Medulla oblongata (tissue), 1 donor: ENCODE data around the gene HPCAL1.
"Not testable (repeated sequence)": the region's sequence is repeated elsewhere in the genome, so short reads cannot be mapped to it uniquely, and the experiment has no call there.

ENCODE experiments used
- DNase-seq: peaks from one replicate; pipeline ENCODE4 v3.0.0-alpha.2; 2015; ENCODE audit errors: extremely low spot score

The HPCAL1 gene

DNA sequence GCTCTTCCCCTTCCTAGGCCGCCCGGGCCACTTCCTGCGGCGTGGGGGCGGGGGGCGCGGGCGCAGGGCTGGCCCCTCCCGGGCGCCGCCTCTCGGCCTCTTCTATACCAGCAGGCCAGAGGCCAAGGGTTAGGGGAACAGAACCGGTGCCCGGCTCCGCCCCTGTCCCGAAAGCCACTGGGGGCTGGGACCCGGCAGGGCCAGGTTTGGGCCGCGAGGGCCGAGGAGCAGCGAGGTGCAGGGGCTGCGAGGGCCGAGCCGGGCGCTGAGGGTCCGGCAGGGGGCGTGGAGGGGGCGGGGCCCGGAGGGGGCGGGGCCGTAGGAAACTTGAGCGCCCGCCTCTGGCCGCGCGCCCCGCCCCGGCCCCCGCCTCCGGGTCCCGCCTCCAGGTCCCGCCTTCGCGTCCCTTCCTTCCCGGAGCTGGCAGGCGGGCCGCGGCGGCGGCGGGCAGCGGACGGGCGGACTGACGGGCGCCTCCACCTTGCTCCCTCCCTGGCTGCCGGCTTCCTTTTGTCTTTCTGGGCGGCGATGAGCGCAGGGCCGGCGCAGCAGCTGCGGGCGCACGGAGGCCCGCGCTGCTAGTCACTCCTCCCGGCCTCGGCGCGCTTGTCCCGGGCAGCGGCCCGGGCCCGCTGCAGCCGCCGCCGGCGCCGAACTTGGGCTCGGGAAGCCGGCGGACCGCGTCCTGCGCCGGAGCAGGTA lies at the start of gene HPCAL1:
Gene HPCAL1, plus strand, starts transcription at position 426 of the 702 bp plus-strand sequence. CDS start 116,854 bp downstream, outside the sequence.
- peak; percentile 91 for DNase-seq

- no peak for DNase-seq
Observed at GRCh38 chr2:10253596-10254372, 48.9 kb upstream of the HPCAL1 start.

GRCh38 chr2:10254373-10255188 lies 48.1 kb upstream of the HPCAL1 start:
- DNase-seq = no peak

- no peak for DNase-seq
Observed at GRCh38 chr2:10255189-10256030, 47.3 kb upstream of the HPCAL1 start.

DNA sequence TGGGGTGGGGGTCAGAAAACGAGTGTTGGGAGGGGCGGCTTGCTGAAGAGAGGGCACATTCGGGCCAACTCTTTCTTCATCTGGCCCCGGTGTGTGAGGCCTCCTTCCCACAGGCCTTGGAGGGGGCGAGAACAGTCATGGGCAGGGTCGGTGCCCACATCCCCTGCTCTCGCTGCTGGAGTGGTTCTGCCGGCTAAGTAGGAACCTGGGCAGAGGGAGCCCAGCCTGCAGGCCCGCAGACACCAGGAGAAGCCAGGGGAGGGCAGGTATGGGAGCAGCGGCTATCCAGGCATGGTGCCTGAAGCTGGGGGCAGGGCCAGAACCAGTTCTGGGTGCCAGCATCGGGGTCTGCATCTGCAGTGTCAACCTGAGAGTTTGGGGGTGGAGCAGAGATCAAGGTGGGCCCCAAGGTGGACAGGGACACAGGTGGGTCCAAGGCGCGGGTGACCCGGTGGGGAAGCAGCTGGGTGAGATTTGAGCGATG lies 46.6 kb upstream of the HPCAL1 start:
- no peak for DNase-seq

DNA sequence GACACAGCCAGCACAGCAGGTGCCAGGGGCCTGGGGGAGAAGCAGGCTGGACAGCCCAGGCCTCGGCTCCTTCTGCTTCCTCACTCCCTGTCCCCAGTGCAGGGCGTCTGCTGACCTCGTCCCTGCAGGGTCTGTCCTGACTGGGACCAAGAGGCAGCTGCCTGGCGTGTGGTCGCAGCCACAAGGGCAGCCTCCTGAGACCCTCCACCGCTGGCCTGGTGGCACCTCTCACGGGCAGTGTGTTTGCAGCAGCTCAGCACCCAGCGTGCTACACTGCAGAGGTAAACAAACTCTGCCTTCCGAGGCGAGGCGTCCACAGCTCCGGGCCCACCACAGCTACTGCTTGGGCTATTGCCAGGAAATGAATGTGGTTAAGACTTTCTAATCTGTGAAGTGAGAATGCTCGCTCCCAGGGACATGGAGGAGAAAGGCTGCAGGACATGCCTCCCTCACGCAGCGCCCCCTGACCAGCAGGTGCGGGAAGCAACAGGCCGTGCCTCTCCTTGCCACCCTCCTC lies 46.1 kb upstream of the HPCAL1 start:
- DNase-seq = no peak

DNA sequence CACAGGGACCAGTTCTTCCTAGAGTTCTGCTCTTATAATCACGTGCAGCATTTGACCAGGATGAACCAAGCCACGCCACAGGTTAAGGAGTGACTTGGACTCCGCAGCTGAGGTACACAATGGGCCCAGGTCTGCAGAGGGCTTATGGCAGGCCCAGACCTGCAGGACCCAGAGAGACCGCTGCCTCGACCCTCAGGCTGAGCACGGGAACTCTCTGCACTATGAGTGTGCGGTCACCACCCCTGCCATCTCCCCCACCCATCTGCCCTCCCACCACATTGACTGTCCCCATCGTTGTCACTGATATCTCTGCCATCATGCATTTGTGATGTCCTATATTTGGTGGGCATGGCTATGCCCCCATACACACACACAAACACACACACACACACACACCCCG lies 45.7 kb upstream of the HPCAL1 start:
- DNase-seq = no peak

DNA sequence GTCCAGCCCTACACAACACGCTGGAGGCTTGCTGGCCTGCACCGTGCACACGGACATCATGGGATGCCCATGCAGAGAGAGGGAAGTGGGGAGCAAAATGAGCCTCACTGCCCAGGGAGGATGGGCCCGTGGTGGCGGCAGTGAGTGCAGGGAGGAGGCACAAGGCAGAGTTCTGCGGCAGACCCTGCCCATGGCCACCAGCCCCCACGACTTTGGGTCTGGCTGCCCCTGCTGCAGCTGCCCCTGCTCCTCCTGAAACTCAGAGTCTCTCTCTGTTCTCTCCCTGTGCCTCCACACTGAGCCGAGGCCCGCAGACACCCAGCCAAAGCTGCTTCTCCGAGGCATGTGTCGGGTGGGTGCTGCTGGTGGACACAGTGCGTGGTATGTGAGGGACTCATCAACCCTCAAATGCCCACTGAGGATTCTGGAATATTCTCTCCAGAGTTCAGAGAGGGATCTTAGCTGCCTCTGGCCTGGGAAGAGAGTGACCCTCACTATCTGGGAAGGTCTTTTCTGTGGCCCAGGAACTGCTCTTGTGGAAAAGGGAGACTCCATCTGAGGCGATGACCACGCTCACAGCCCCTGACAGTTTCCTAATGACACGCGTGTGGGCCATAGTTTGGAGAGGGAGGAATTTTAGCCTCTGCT lies 45.1 kb upstream of the HPCAL1 start:
- DNase-seq = no peak

DNA sequence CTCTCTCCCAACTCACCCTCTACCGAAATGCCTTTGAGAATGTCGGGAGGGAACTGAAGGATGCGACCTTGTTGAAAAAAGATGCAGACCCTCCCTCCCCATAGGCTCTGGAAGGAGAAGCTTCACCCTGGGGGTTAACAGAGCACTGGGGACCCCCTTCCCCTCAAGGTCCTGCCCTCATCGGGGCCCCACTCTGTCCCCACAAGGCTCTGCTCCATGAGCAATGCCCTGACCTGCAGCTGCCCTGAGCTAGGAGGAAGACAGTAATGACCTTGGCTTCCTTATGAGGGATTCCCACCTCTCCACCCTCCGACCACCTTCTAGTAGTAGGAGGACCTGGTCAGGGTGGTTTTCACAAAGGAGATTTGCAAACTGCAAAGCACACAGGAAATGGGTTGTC lies 44.4 kb upstream of the HPCAL1 start:
- no peak for DNase-seq

DNA sequence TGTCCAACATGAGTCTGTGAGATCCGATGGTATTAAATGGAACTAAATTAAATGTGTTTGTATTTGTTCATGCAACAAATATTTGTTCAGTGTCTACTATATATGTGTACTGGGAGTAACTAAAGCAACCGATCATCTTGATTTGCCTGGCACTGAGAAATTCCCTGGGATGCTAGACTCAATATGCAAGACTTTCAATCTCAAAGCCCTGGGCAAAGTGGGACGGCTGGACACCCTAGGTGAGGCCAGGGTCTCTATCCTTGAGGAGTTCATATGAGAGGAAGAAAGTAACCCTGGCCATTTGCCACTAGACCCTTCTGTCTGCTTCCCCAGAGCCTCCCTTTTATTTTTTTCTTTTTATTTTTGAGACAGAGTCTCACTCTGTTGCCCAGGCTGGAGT lies 44.0 kb upstream of the HPCAL1 start:
- no peak for DNase-seq

DNA sequence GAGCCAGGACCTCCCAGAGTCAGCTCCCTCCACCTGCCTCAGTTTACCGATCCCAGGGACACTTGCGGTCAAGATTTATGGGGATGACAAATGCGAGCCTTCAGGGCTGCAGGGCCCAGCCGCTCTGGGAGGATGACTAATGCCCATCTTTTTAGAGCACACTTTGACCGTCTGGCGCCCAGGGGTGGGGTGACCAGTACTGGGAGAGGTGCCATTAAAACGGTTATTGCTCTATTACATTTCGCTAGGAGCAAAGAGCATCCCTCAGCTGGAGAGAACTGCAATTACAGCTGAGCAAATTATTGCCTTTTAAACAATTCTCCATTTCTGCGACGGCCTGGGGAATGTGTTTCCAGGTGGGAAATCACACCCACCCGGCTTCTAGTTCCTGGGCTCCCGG lies 42.6 kb upstream of the HPCAL1 start:
- no peak for DNase-seq

DNA sequence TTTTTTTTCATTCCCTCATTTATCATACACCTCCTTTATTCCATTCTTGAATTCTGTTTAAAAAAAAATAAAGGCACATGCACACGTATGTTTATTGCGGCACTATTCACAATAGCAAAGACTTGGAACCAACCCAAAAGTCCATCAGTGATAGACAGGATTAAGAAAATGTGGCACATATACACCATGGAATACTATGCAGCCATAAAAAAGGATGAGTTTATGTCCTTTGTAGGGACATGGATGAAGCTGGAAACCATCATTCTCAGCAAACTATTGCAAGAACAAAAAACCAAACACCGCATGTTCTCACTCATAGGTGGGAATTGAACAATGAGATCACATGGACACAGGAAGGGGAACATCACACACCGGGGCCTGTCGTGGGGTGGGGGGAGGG lies 39.2 kb upstream of the HPCAL1 start:
- DNase-seq = not testable (repeated sequence)

DNA sequence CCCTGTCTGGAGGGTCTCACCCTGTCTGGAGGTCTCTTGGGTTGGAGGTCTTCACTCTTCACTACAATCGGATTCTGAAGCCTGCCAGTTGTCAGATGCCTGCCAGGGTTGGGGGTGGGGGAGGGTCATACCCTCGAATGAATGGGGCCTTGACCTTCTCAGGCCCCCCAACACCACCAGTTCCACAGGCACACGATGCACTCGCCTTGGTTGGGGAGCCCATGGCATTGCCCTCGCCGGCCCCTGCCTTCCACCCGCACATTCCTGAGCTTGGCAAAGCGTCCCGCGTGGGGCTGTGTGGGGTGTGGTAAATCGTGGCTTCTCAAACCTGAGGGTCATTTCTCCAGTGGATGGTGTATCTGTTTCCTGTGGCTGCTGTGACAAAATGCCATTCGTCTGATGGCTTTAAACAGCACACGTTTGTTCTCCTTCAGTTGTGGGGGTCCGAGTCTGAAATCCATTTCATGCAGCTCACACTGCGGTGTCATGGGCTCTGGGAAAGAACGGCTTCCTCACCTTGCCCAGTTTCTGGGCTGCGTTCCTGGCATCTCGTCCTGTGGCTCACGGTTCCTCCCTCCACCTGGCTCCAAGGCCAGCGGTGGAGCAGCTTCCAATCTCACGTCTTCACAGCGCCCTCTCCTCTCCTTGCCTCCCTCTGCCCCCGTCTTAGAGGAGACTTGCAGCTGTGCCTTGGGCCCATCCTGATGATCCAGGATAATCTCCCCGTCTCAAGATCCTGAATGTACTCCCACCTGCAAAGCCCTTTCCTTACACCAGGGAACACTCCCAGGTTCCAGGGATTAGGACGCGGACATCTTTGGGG lies 38.0 kb upstream of the HPCAL1 start:
- DNase-seq = no peak

GRCh38 chr2:10265329-10266132 lies 37.2 kb upstream of the HPCAL1 start:
- no peak for DNase-seq

- no peak for DNase-seq
Observed at GRCh38 chr2:10266133-10266620, 36.5 kb upstream of the HPCAL1 start.

- no peak for DNase-seq
Observed at GRCh38 chr2:10267036-10267435, 35.7 kb upstream of the HPCAL1 start.

DNA sequence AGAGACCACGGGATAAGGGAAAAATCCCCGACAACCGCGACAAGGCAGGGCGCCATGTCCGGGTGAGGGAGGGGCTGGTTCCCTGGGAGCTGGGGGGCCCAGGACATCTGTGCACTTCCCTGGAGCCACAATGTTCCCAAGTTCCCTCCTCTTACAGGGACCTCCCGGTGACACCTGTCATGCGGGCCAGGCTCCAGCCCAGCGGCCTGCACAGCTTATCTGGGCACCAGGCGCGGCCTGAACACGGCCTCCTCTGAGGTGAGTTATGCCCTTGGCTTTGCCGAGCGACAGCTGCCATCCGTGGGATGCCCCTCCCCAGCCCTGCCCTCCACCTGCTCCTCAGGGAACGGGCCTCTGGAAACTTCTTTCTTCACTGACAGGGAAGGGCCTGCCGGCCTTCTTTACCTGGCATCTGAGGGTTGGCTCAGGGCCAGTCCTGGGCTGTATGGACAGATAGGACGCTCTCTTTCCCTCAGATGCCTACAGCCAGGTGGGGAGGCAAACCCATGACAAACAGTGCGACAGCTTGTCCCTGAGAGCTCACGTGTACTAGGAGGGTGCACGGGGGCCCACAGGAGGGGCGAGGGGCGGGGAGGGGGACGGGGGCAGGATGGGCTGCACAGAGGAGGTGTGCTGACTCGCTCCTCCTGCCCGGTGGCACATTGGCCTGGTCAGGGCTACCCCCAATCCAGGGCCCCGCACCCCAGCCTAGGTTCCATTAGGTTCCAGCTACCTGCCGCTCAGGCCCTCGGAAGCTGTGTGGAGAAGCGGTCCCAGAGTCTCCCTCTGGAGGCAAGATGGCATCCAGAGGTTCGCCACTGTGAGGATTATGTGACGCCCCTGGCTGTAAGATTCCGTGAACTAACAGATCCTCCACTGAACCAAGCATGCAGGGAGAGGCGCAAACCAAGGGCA lies 34.9 kb upstream of the HPCAL1 start:
- no peak for DNase-seq

DNA sequence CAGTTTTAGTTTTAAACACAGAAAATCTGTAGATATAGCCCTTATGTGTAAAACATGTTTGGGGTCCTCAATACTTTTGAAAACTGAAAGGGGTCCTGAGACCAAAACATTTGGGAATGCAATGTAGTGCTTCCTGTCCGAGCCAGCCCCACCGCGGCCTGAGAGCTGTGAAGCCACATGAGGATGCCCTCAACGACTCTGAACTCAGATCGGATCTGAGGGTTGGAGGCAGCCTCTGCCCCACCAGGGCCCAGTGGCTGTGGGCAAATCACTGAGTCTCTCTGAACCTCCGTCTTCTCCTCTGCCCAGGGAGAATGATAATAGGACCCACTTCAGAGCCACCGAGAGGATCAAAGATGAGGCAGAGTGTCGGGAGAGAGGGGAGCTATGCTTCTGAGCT lies 33.4 kb upstream of the HPCAL1 start:
- DNase-seq = no peak
